ENCODE data around the gene FOXR1.
A peak's percentile ranks its signal among the peaks of the same experiment; 100 is the strongest.

The FOXR1 gene

DNA sequence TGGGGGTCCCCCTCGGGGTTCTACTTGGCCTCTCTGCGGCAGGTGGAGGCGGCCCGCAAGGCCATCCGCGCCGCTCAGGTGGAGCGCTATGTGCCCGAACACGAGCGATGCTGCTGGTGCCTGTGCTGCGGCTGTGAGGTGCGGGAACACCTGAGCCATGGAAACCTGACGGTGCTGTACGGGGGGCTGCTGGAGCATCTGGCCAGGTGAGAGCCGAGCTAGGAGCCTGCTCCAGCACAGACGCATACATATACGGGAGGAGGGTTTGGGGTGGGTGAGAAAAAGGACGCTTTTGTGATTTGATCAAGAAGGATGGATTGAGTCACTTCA, 26.8 kb downstream of the FOXR1 start:
- DNase-seq (ENCODE audit: low read depth) = no peak
- peak overlapping the region; percentile 85 for H3K4me3 ChIP-seq (ENCODE audit: low read depth, low read length)
- TF ChIP-seq, protein P1, sequence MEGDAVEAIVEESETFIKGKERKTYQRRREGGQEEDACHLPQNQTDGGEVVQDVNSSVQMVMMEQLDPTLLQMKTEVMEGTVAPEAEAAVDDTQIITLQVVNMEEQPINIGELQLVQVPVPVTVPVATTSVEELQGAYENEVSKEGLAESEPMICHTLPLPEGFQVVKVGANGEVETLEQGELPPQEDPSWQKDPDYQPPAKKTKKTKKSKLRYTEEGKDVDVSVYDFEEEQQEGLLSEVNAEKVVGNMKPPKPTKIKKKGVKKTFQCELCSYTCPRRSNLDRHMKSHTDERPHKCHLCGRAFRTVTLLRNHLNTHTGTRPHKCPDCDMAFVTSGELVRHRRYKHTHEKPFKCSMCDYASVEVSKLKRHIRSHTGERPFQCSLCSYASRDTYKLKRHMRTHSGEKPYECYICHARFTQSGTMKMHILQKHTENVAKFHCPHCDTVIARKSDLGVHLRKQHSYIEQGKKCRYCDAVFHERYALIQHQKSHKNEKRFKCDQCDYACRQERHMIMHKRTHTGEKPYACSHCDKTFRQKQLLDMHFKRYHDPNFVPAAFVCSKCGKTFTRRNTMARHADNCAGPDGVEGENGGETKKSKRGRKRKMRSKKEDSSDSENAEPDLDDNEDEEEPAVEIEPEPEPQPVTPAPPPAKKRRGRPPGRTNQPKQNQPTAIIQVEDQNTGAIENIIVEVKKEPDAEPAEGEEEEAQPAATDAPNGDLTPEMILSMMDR (conservative IDR thresholded peaks at IDR 0.05; ENCODE audit: low read depth, low read length) = no peak

DNA sequence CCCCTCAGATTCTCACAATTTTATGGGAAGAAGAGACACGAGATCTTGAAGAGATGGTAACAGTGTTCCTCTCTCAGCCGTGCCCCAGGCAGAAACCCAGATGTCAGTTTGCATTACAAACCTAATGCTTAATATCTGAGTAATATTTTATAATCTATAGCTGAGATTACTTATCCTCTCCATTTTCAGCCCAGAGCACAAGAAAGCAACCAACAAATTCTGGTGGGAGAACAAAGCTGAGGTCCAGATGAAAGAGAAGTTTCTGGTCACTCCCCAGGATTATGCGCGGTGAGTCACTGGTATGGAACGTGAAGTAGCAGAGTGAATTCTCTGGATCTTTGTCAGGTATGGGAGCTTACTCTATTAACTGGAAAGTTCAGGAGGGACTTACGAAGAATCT, 27.3 kb downstream of the FOXR1 start:
- TF ChIP-seq, protein P1 (conservative IDR thresholded peaks at IDR 0.05; ENCODE audit: low read depth, low read length) = no peak
- DNase-seq (ENCODE audit: low read depth) = peak; percentile 76

DNA sequence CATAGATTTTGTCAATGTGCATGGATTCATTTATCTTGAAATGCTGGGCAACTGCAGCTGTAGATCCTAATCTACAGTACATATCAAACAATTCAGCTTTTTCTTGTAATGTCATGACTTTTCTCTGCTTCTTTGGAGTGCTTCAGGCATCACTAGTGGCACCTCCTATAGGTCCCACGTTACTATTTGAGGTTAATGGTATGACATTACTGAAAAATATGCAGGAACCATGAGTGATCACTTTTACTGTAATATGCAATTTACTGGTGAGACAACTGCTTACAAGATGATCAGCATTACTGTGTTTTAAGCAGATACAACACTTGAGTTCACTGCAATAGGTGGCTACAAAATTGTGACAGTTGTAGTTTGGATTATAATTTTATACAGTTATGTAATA, 29.3 kb downstream of the FOXR1 start:
- TF ChIP-seq, protein P1 (conservative IDR thresholded peaks at IDR 0.05; ENCODE audit: low read depth, low read length) = no peak
- H3K4me3 ChIP-seq (ENCODE audit: low read depth, low read length) = no peak overlapping the region
- no peak for DNase-seq (ENCODE audit: low read depth)

More for the DNA sequence above, 27.3 kb downstream of the FOXR1 start:
- peak overlapping the region; percentile 85 for H3K4me3 ChIP-seq (ENCODE audit: low read depth, low read length)

DNA sequence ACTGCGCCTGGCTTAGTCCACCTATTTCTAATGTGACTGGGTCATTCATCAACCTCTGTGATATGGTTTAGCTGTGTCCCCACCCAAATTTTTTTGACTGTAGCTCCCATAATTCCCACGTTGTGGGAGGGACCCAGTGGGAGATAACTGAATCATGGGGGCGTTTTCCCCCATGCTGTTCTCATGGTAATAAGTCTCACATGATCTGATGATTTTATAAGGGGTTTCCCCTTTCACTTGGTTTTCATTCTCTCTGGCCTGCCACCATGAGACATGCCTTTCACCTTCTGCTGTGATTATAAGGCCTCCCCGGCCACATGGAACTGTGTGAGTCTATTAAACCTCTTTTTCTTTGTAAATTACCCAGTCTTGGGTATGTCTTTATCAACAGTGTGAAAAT, 35.1 kb downstream of the FOXR1 start:
- DNase-seq (ENCODE audit: low read depth) = no peak
- TF ChIP-seq, protein P1 (conservative IDR thresholded peaks at IDR 0.05; ENCODE audit: low read depth, low read length) = no peak
- no peak overlapping the region for H3K4me3 ChIP-seq (ENCODE audit: low read depth, low read length)

DNA sequence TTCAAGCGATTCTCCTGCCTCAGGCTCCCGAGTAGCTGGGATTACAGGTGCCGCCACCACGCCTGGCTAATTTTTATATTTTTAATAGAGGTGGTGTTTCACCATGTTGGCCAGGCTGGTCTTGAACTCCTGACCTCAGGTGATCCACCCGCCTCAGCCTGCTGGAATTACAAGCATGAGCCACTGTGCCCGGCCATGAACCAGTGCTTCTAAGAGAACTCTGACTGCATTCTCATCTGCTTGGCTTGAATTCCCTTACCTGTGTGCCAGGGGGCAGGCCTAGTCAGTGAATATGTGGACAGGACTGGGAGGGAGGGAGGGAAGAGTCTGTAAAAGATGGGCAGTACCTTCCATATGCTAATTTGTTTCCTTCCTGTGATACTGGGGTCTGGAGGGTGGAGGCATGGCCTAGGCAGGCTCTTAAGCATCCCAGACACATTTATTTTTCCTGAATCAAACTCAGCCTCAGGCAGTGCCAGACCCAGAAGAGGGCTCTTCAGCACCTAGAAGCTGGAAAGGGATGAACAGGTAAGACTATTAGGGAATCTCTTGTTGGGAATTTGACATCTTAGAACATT, 40.0 kb downstream of the FOXR1 start:
- no peak for DNase-seq (ENCODE audit: low read depth)
- no peak overlapping the region for H3K4me3 ChIP-seq (ENCODE audit: low read depth, low read length)
- TF ChIP-seq, protein P1 (conservative IDR thresholded peaks at IDR 0.05; ENCODE audit: low read depth, low read length) = no peak

DNA sequence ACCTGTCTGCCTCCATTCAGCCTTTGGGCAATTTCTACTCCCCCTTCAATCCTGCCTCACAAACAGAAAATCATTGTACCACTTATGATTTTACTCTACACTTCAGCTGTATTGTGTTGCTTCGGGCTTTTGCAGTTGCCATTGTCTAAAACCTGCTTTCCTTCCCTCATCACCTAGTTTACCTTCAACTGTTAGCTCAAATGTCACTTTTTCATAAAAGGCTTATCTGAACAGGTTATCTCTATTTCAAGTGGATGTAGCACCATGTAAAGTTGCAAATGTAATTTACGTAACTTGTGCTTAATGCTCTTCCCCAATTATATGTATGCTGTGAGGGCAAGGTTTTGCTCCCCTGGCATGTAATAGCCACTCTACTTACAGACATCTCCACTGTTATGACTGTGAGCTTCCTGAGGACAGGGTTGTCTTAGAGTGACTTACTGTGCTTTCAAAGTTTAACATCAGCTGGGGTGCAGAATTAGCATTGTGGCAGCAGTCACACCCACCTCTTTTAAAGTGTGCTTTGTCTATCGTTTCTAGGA, 41.1 kb downstream of the FOXR1 start:
- H3K4me3 ChIP-seq (ENCODE audit: low read depth, low read length) = no peak overlapping the region
- TF ChIP-seq, protein P1 (conservative IDR thresholded peaks at IDR 0.05; ENCODE audit: low read depth, low read length) = no peak
- DNase-seq (ENCODE audit: low read depth) = no peak

DNA sequence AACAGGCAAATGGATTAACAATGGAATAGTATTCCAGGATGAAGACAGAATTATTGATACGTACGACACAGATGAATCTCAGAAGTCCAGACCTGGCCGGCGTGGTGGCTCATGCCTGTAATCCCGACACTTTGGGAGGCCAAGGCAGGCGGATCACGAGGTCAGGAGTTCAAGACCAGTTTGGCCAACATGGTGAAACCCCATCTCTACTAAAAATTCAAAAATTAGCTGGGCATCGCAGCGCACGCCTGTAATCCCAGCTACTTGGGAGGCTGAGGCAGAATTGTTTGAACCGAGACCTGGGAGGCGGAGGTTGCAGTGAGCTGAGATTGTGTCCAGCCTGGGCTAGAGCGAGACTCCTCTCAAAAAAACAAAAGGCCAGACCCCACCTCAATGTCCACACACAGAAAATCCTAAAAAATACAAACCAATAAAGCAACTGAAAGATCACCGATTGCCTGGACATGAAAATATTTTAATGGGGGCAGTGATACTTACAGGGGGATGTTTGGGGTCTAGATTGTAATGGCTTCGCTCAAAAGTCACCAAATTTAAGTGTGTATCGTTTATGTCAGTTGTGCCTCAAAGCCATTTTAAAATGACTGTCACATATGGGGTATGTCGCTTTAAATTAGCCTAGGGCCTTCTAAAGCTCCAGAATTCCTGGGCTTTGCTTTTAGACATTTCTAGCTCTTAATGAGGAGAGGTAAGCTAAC, 42.8 kb downstream of the FOXR1 start:
- no peak overlapping the region for H3K4me3 ChIP-seq (ENCODE audit: low read depth, low read length)
- TF ChIP-seq, protein P1 (conservative IDR thresholded peaks at IDR 0.05; ENCODE audit: low read depth, low read length) = no peak
- DNase-seq (ENCODE audit: low read depth) = no peak
